HepG2 (cell line): ENCODE results near the gene TAPBP. TPM values are rescaled to one million over a fixed set of nuclear protein-coding genes. Genes with fewer than 3 reads are reported as not detected.

Source experiments
- ARID4A ChIP-seq: sonication (generic); formaldehyde crosslinking; IDR thresholded peaks from 2 replicates; pipeline ENCODE4 v1.5.0; 2020; ENCODE audit warnings: mild to moderate bottlenecking, missing genetic modification reagents, borderline replicate concordance
- DNMT1 ChIP-seq: sonication (generic); formaldehyde crosslinking; IDR thresholded peaks from 2 replicates; pipeline ENCODE4 v1.5.1; 2020; ENCODE audit warnings: mild to moderate bottlenecking, missing genetic modification reagents
- IRX3 ChIP-seq: sonication (generic); formaldehyde crosslinking; IDR thresholded peaks from 2 replicates; pipeline ENCODE4 v1.8.1; 2023; ENCODE audit warnings: mild to moderate bottlenecking, low read depth, missing genetic modification reagents, borderline replicate concordance
- MEIS2 ChIP-seq: sonication (generic); formaldehyde crosslinking; IDR thresholded peaks from 2 replicates; pipeline ENCODE4 v1.9.0; 2021; ENCODE audit warnings: mild to moderate bottlenecking, missing genetic modification reagents
- NCOA2 ChIP-seq: sonication (generic); formaldehyde crosslinking; IDR thresholded peaks from 2 replicates; pipeline ENCODE4 v1.8.0; 2022; ENCODE audit warnings: inconsistent platforms
- NFIC ChIP-seq: IDR thresholded peaks from 2 replicates; pipeline ENCODE4 v1.6.1; 2012; ENCODE audit warnings: mild to moderate bottlenecking, low read length, inconsistent platforms
- PRDM4 ChIP-seq: sonication (generic); formaldehyde crosslinking; IDR thresholded peaks from 2 replicates; pipeline ENCODE4 v1.9.0; 2021; ENCODE audit warnings: missing genetic modification reagents, borderline replicate concordance
- SOX13 ChIP-seq, 3 experiments: fragments of 450-650 bp in 1 of 3; sonication (generic) in 1 of 3; formaldehyde crosslinking in 1 of 3; IDR thresholded peaks in 2 of 3; conservative IDR thresholded peaks in 1 of 3; 2 replicates each; pipeline versions ENCODE4 v1.5.0 to v1.6.1; 2016 to 2020; ENCODE audit warnings: antibody characterized with exemption in 1 of 3, mild to moderate bottlenecking in 1 of 3, missing compliant biosample characterization in 1 of 3, missing genetic modification reagents in 1 of 3, moderate library complexity in 1 of 3
- THYN1 ChIP-seq: sonication (generic); formaldehyde crosslinking; IDR thresholded peaks from 2 replicates; pipeline ENCODE4 v1.8.1; 2023; ENCODE audit warnings: low read depth, mild to moderate bottlenecking, moderate library complexity, missing genetic modification reagents, borderline replicate concordance
- ZBTB20 ChIP-seq: sonication (generic); formaldehyde crosslinking; IDR thresholded peaks from 2 replicates; pipeline ENCODE4 v1.8.1; 2023; ENCODE audit warnings: missing genetic modification reagents, low read depth, mild to moderate bottlenecking, borderline replicate concordance
- ZFP62 ChIP-seq: sonication (generic); formaldehyde crosslinking; IDR thresholded peaks from 2 replicates; pipeline ENCODE4 v1.4.0; 2020; ENCODE audit warnings: missing genetic modification reagents
- ZNF136 ChIP-seq: sonication (generic); formaldehyde crosslinking; IDR thresholded peaks from 2 replicates; pipeline ENCODE4 v1.8.1; 2022; ENCODE audit warnings: low read depth, mild to moderate bottlenecking, moderate library complexity, missing genetic modification reagents
- ZNF317 ChIP-seq: sonication (generic); formaldehyde crosslinking; IDR thresholded peaks from 2 replicates; pipeline ENCODE4 v1.5.0; 2020; ENCODE audit warnings: mild to moderate bottlenecking, missing genetic modification reagents
- ZNF451 ChIP-seq: sonication (generic); formaldehyde crosslinking; IDR thresholded peaks from 2 replicates; pipeline ENCODE4 v1.5.0; 2020; ENCODE audit warnings: mild to moderate bottlenecking, missing genetic modification reagents
- ZNF768 ChIP-seq: sonication (generic); formaldehyde crosslinking; IDR thresholded peaks from 2 replicates; pipeline ENCODE4 v1.4.0; 2020; ENCODE audit warnings: missing genetic modification reagents
- polyA plus RNA-seq, 8 experiments: library from polyadenylated mRNA; depleted of rRNA in 3 of 8; stranded (reverse) in 7 of 8; unstranded in 1 of 8; fragments of >200 nt; fragmentation: Illumina TruSeq in 4 of 8; extraction: Trizol in 4 of 8; gene quantifications; 2 replicates each; pipeline versions ENCODE4 v1.2.1 to v1.2.3, GENCODE V29; 2011 to 2016; ENCODE audit warnings: low read depth in 4 of 8, missing spikeins in 1 of 8, mixed read lengths in 1 of 8; ENCODE audit not compliant: insufficient read depth in 1 of 8
- total RNA-seq, 5 experiments: library from RNA; depleted of rRNA; stranded (reverse); fragments of >200 nt; fragmentation: Illumina TruSeq; extraction: Trizol; gene quantifications; 2 replicates each; pipeline ENCODE4 v1.2.3, GENCODE V29; 2016; ENCODE audit warnings: low read depth in 1 of 5
- TF ChIP-seq, protein P1 (sequence below): IDR thresholded peaks from 2 replicates; pipeline ENCODE4 v1.6.1; 2016; ENCODE audit warnings: missing compliant biosample characterization, missing genetic modification reagents, borderline replicate concordance
- TF ChIP-seq, protein P2 (sequence below): sonication (generic); formaldehyde crosslinking; IDR thresholded peaks from 2 replicates; pipeline ENCODE4 v1.5.0; 2020; ENCODE audit warnings: missing genetic modification reagents

Gene TAPBP
- total and polyA plus RNA-seq, 2 of the 13 experiments (the other 11 are each of a cell fraction or from before 2014, with no cell fraction given), result 27.4 to 32.3 TPM

DNA sequence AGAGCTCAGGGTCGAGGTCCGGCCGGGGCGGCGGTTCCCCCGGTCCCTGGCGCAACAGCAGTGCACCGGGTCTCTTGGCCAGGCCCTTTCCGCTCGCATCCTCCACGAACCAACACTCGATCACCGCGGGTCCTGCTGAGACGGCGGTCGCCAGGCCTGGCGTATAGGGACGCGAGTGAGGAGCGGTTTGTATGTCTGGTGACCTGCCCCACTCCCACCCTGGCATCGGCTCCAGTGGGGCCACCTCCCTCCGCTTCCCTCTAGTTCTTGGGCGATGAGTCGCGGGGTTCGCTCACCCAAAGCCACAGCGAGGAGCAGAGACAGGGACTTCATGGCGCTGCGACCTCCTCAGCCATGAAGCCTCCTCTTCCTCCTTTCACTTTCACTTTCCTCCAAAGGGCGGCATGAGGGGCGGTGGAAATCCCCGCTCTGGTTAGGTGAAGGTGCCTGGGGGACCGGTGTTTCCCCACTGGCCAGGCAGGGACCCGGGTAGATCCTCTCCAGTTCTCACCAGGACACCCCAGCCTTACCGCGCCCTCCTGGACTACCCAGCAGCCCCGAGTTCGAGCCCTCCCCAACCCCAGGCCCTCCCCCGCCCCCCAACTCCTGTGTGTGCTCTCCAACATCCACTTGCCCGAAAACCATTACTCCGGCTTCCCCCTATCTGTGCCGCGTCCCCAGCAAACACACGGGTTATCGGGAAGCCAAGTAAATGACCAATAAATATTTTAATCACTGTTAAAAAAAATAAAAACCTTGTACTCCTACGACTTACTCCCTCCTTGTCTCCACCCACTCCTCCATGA, at the start of gene TAPBP (continued):
- TF ChIP-seq IRX3 (CRISPR knock-in tag) (0 out of 2 replicates have a peak, but pooled peaks have one; percentile 60), DNMT1 (CRISPR knock-in tag) (no peak), MEIS2 (CRISPR knock-in tag) (peak; percentile 54; the same call in 1 of the 2 replicates), ZNF136 (CRISPR knock-in tag) (no peak), ZBTB20 (CRISPR knock-in tag) (peak; percentile 66; the same call in 1 of the 2 replicates), ARID4A (peak; percentile 73), THYN1 (CRISPR knock-in tag) (no peak), ZFP62 (no peak), NCOA2 (CRISPR knock-in tag) (peak; percentile 48; the same call in 1 of the 2 replicates), PRDM4 (CRISPR knock-in tag) (no peak), NFIC (no peak), ZNF451 (CRISPR knock-in tag) (peak; percentile 51; the same call in 1 of the 2 replicates), ZNF768 (CRISPR knock-in tag) (no peak), ZNF317 (CRISPR knock-in tag) (no peak; the same call in 1 of the 2 replicates), SOX13 (IDR thresholded peaks at IDR 0.05) (no peak), SOX13 (CRISPR knock-in tag; conservative IDR thresholded peaks at IDR 0.05 in 1 of 2, IDR thresholded peaks at IDR 0.05 in 1 of 2) (peak in 1 of 2 experiments; percentile 35; a peak in 1 of 4 replicates)
- TF ChIP-seq, protein P1, sequence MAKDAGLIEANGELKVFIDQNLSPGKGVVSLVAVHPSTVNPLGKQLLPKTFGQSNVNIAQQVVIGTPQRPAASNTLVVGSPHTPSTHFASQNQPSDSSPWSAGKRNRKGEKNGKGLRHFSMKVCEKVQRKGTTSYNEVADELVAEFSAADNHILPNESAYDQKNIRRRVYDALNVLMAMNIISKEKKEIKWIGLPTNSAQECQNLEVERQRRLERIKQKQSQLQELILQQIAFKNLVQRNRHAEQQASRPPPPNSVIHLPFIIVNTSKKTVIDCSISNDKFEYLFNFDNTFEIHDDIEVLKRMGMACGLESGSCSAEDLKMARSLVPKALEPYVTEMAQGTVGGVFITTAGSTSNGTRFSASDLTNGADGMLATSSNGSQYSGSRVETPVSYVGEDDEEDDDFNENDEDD, result no peak
- TF ChIP-seq, protein P2, sequence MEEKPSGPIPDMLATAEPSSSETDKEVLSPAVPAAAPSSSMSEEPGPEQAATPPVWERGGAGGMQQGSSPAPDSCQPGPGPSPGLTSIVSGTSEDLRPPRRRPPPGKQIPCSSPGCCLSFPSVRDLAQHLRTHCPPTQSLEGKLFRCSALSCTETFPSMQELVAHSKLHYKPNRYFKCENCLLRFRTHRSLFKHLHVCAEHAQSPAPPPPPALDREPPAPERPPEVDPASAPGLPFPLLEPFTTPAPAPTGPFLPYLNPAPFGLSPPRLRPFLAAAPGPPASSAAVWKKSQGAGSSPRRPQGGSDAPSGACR (CRISPR knock-in tag), result 0 out of 2 replicates have a peak, but pooled peaks have one; percentile 34
